PC-9 (cell line): Measurements from ENCODE around the gene MBNL1. TPM values are rescaled to one million over a fixed set of nuclear protein-coding genes. Genes with fewer than 3 reads are reported as not detected.

Source experiments
- BruUV-seq: library from RNA; stranded (reverse); fragments of 400-500 nt; replicated peaks from 2 replicates; lab custom pipeline; 2021; lab: Mats Ljungman, UMichigan
- CTCF ChIA-PET: fragments of 300-600 bp; sonication (Branson Sonifier 250); formaldehyde crosslinking; loops from one replicate; lab custom pipeline; 2022; ENCODE audit warnings: antibody characterized with exemption; lab: Charles Lee
- POLR2A ChIA-PET: fragments of 300-600 bp; sonication (Branson Sonifier 250); formaldehyde crosslinking; loops from one replicate; lab custom pipeline; 2022; ENCODE audit warnings: antibody characterized with exemption; ENCODE audit not compliant: unreplicated experiment; lab: Charles Lee
- DNase-seq, 2 experiments: peaks; one replicate each; pipeline versions ENCODE4 v3.0.0 to v3.0.0-alpha.2; 2015 to 2022; ENCODE audit warnings: mixed read lengths in 1 of 2
- H2AFZ ChIP-seq: fragments of 200-600 bp; sonication (generic); 2 replicates; pipeline ENCODE4 v1.8.1; 2017; ENCODE audit warnings: antibody characterized with exemption
- H3F3A ChIP-seq: fragments of 200-600 bp; sonication (generic); 2 replicates; pipeline ENCODE4 v1.8.1; 2017; ENCODE audit warnings: antibody characterized with exemption, mild to moderate bottlenecking, low read depth; ENCODE audit not compliant: insufficient read depth
- H3K27ac ChIP-seq: fragments of 200-600 bp; sonication (generic); 2 replicates; pipeline ENCODE4 v1.6.1; 2016; ENCODE audit warnings: mixed run types
- H3K27me3 ChIP-seq: fragments of 200-600 bp; sonication (generic); 2 replicates; pipeline ENCODE4 v1.6.1; 2016; ENCODE audit warnings: low read depth, mixed run types; ENCODE audit not compliant: insufficient read depth
- H3K36me3 ChIP-seq: fragments of 200-600 bp; sonication (generic); 2 replicates; pipeline ENCODE4 v1.6.1; 2016; ENCODE audit warnings: low read depth, mixed run types
- H3K4me1 ChIP-seq: fragments of 200-600 bp; sonication (generic); replicated peaks from 2 replicates; pipeline ENCODE4 v1.6.1; 2016; ENCODE audit warnings: mixed run types; ENCODE audit not compliant: insufficient read depth
- H3K4me2 ChIP-seq: fragments of 200-600 bp; sonication (generic); 2 replicates; pipeline ENCODE4 v1.6.1; 2017; ENCODE audit warnings: mixed run types
- H3K4me3 ChIP-seq: fragments of 200-600 bp; sonication (generic); 2 replicates; pipeline ENCODE4 v1.6.1; 2016; ENCODE audit warnings: mixed run types
- H3K79me2 ChIP-seq: fragments of 200-600 bp; sonication (generic); 2 replicates; pipeline ENCODE4 v1.6.1; 2017; ENCODE audit warnings: low read depth, mixed run types
- H3K9me2 ChIP-seq: fragments of 200-600 bp; sonication (generic); 2 replicates; pipeline ENCODE4 v1.8.1; 2017; ENCODE audit warnings: mild to moderate bottlenecking; ENCODE audit not compliant: insufficient read depth
- H3K9me3 ChIP-seq: fragments of 200-600 bp; sonication (generic); 2 replicates; pipeline ENCODE4 v1.8.1; 2016; ENCODE audit warnings: low read depth; ENCODE audit not compliant: insufficient read depth
- H4K20me1 ChIP-seq: fragments of 200-600 bp; sonication (generic); 2 replicates; pipeline ENCODE4 v1.8.1; 2017; ENCODE audit not compliant: insufficient read depth
- EZH2 ChIP-seq: fragments of 200-600 bp; sonication (generic); IDR thresholded peaks from 2 replicates; pipeline ENCODE4 v1.8.0; 2017; ENCODE audit warnings: antibody characterized with exemption, low read depth
- intact Hi-C: fragments of 100-400 bp; cut with micrococcal nuclease; formaldehyde crosslinking; loops from one replicate; pipeline ENCODE4 v1.10.0; 2022; ENCODE audit not compliant: unreplicated experiment
- total RNA-seq: library from RNA; stranded (reverse); gene quantifications from 2 replicates; pipeline ENCODE4 v1.2.3, GENCODE V29; 2021
- TF ChIP-seq, protein P1 (sequence below): fragments of 200-600 bp; sonication (generic); conservative IDR thresholded peaks from 2 replicates; pipeline ENCODE4 v1.6.1; 2017; ENCODE audit warnings: mixed run types, antibody characterized with exemption, mild to moderate bottlenecking, moderate library complexity

MBNL1 gene
- total RNA-seq, 1 experiment from 2014 or later: 176 TPM

- H3K79me2 ChIP-seq: peaks cover 94% of the 10 kb centered on the region
- H3K4me3 ChIP-seq: no peak overlapping the region
- ChIA-PET POLR2A (no interaction called here), CTCF (no interaction called here)
- H3K4me2 ChIP-seq: no peak overlapping the region
- H4K20me1 ChIP-seq: peaks cover 6% of the 10 kb centered on the region
- no peak overlapping the region for H3K27ac ChIP-seq
- no peaks in the 10 kb centered on the region; the same call in 1 of the 2 replicates for H3F3A ChIP-seq
- no peaks in the 10 kb centered on the region for H3K4me1 ChIP-seq
- H2AFZ ChIP-seq: no peak overlapping the region
- TF ChIP-seq, protein P1, sequence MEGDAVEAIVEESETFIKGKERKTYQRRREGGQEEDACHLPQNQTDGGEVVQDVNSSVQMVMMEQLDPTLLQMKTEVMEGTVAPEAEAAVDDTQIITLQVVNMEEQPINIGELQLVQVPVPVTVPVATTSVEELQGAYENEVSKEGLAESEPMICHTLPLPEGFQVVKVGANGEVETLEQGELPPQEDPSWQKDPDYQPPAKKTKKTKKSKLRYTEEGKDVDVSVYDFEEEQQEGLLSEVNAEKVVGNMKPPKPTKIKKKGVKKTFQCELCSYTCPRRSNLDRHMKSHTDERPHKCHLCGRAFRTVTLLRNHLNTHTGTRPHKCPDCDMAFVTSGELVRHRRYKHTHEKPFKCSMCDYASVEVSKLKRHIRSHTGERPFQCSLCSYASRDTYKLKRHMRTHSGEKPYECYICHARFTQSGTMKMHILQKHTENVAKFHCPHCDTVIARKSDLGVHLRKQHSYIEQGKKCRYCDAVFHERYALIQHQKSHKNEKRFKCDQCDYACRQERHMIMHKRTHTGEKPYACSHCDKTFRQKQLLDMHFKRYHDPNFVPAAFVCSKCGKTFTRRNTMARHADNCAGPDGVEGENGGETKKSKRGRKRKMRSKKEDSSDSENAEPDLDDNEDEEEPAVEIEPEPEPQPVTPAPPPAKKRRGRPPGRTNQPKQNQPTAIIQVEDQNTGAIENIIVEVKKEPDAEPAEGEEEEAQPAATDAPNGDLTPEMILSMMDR: no peak
- no peak for TF ChIP-seq EZH2
- intact Hi-C loops: no loop called here
- no peaks in the 10 kb centered on the region for H3K9me2 ChIP-seq
- H3K27me3 ChIP-seq: no peaks in the 10 kb centered on the region
- no peaks in the 10 kb centered on the region for H3K9me3 ChIP-seq
- H3K36me3 ChIP-seq: no peaks in the 10 kb centered on the region; the same call in 1 of the 2 replicates
- BruUV-seq: no TSS peak
- DNase-seq: no peak
These were observed 23.6 kb downstream of the MBNL1 start for GRCh38 chr3:152292366-152292765.

DNA sequence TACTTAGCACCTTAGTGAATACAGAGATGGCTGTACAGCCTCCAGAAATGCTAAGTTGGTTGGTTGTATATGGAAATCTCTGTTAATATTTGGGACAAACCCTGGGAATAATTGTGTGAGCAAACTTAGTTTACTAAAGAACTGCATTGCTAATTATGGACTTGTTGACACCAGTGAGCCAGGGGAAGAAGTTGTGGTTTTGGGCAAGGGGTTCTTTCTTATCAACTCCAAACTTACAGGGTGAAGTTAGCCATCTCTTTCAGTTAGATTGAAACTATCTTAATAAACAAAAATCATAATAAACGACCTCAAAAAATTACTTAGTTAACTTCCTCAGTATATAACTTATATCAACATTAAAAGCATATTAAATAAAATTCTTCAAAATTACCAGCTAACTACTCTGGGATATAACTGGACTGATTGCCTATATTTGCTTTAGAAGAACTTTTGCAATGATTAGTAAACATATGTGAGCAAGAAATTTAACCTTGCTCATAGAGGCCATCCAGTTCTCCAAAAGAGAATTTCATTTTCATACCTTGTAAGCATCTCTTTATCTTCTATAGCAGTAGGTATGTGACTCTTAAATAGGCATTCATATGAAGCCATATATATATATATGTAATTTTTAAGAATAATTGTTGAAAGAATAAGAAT, 24.7 kb downstream of the MBNL1 start:
- Histone ChIP-seq H3K9me3 (no peaks in the 10 kb centered on the region), H3K4me3 (no peak overlapping the region), H4K20me1 (peaks cover 6% of the 10 kb centered on the region), H3K27me3 (no peaks in the 10 kb centered on the region), H3F3A (no peaks in the 10 kb centered on the region; the same call in 1 of the 2 replicates), H3K27ac (no peak overlapping the region), H3K36me3 (peaks cover 6% of the 10 kb centered on the region; the same call in 1 of the 2 replicates), H3K79me2 (peaks cover 94% of the 10 kb centered on the region), H3K9me2 (no peaks in the 10 kb centered on the region), H3K4me1 (peaks cover 8% of the 10 kb centered on the region; the same call in 1 of the 2 replicates), H2AFZ (no peak overlapping the region), H3K4me2 (no peak overlapping the region)
- intact Hi-C loops: no loop called here
- ChIA-PET POLR2A (no interaction called here), CTCF (no interaction called here)
- no TSS peak for BruUV-seq
- TF ChIP-seq, protein P1: no peak
- TF ChIP-seq EZH2: no peak
- no peak for DNase-seq

- Histone ChIP-seq H3F3A (0 out of 2 replicates have a peak, but pooled peaks cover 5% of the 10 kb centered on the region), H3K4me3 (no peak overlapping the region), H3K79me2 (peaks cover 92% of the 10 kb centered on the region), H4K20me1 (peaks cover 6% of the 10 kb centered on the region), H3K27ac (no peak overlapping the region), H2AFZ (no peak overlapping the region), H3K27me3 (no peaks in the 10 kb centered on the region), H3K4me2 (no peak overlapping the region), H3K36me3 (peaks cover 22% of the 10 kb centered on the region; the same call in 1 of the 2 replicates), H3K4me1 (peaks cover 14% of the 10 kb centered on the region; the same call in 1 of the 2 replicates), H3K9me2 (no peaks in the 10 kb centered on the region), H3K9me3 (no peaks in the 10 kb centered on the region)
- BruUV-seq: no TSS peak
- intact Hi-C loops: no loop called here
- no peak for TF ChIP-seq EZH2
- TF ChIP-seq, protein P1: no peak
- ChIA-PET POLR2A (no interaction called here), CTCF (no interaction called here)
- DNase-seq: no peak
These were observed 26.6 kb downstream of the MBNL1 start for GRCh38 chr3:152295344-152295743.
